Measurements from ENCODE around the gene HARBI1. TPM values are rescaled to one million over a fixed set of nuclear protein-coding genes. Genes with fewer than 3 reads are reported as not detected.
A peak's percentile ranks its signal among the peaks of the same experiment; 100 is the strongest.

HARBI1 gene, protein sequence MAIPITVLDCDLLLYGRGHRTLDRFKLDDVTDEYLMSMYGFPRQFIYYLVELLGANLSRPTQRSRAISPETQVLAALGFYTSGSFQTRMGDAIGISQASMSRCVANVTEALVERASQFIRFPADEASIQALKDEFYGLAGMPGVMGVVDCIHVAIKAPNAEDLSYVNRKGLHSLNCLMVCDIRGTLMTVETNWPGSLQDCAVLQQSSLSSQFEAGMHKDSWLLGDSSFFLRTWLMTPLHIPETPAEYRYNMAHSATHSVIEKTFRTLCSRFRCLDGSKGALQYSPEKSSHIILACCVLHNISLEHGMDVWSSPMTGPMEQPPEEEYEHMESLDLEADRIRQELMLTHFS
- total RNA-seq (2013; cell fraction: nucleolus; rRNA removed) = 2.6 and 2.9 TPM in 2 replicates
- 4.4 and 7.4 TPM in 2 replicates for total RNA-seq (2014; rRNA removed)
- 4.3 and 5.0 TPM in 2 replicates for total RNA-seq (2014; rRNA removed; fragmentation: Illumina TruSeq; extraction: Trizol)
- 4.4 and 4.8 TPM in 2 replicates for total RNA-seq (2021)
- 2.9 TPM for polyA plus RNA-seq (2011; ENCODE audit: low read depth)
- 3.5 and 3.6 TPM in 2 replicates for polyA plus RNA-seq (2011; rRNA removed)
- polyA plus RNA-seq (2011; cell fraction: cytosol; rRNA removed) = 2.8 and 3.4 TPM in 2 replicates
- polyA plus RNA-seq (2011; cell fraction: nucleus; rRNA removed) = 2.3 and 2.4 TPM in 2 replicates
- 2.3 and 2.5 TPM in 2 replicates for polyA plus RNA-seq (2012)
- 4.2 and 5.2 TPM in 2 replicates for polyA plus RNA-seq (2014; fragmentation: Illumina TruSeq; extraction: Trizol)
- polyA plus RNA-seq (2014; fragmentation: Nextera tagmentation; extraction: Ambion mirVana) = 1 to 10 TPM; 5.1 to 7.5 TPM
- polyA plus RNA-seq (2014; rRNA removed) = 4.0 and 5.3 TPM in 2 replicates
- polyA plus RNA-seq (2016; fragmentation: Nextera tagmentation; extraction: Ambion mirVana) = 1 to 10 TPM; 8.2 to 8.4 TPM
- 4.9 and 5.9 TPM in 2 replicates for polyA minus RNA-seq (2011; rRNA and poly(A)+ RNA removed)
- polyA minus RNA-seq (2011; cell fraction: cytosol; rRNA and poly(A)+ RNA removed) = 0.53 and 0.73 TPM in 2 replicates
- 2.8 and 3.4 TPM in 2 replicates for polyA minus RNA-seq (2011; cell fraction: nucleus; rRNA and poly(A)+ RNA removed)
- percentile 47 among the genes with signal in this experiment for Bru-seq, nascent RNA
- percentile 39 among the genes with signal in this experiment for BruChase-seq, experiment 1, labeled RNA remaining after a 6-hour chase
- percentile 45 among the genes with signal in this experiment for BruChase-seq, experiment 2, labeled RNA remaining after a 2-hour chase
- long read RNA-seq, experiment 1, partial matches to known transcripts = 0 of 4 reads
- long read RNA-seq, experiment 1, other reads (novel, unspliced or antisense) = 3 of 4 reads
- long read RNA-seq, experiment 2, transcript HARBI1-201 (3 exons, 1,967 nt) = major isoform, 10 of 17 reads
- long read RNA-seq, experiment 2, partial matches to known transcripts = 0 of 17 reads
- long read RNA-seq, experiment 2, other reads (novel, unspliced or antisense) = 7 of 17 reads

DNA sequence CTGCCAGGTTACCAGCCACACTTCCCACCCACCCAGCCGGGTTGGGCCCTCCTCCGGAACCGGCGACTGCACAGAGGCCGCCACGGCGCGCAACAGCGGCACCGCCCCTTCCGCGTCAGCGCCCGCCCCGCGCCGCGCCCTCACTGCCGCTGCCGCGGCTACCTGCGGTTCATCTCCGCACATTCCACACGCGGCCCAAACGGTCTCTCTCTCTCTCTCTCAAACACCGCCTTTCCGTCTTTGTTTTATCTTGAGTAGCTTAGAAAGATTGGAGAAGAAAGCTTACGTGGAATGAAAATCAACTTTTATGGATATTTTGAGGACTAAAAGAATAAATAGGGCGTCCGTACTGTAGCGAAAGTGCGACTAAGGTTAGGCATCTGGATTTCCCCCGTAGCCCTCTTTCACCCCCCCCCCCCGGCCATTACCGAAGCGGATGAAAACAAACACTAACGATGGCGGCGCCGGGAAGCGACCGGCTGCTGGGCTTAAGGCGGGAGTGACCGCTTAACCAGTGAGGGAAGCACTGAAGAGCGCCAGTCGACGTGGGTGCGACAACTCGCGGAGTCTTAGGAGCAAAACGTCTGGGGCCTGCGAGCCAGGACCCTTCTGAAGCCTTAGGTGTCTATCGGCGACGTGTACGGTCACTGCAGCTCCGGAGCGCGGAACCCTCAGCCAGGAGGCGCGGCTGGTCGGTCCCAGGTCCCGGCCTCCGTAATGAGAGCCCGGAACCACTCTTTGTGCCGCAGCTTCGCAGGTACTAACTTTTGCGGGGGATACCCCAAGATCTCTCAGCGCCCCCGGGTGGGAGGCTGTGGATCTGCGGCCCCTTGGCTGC is at the start of gene HARBI1, which contains the start of gene ATG13:
HARBI1 (minus strand) TSS at position 94 of the 838 bp plus-strand sequence. CDS start 990 bp downstream, outside the sequence.
ATG13 (plus strand) TSS at position 420 of the 838 bp plus-strand sequence. CDS start 26,739 bp downstream, outside the sequence.
- RAD21 ChIA-PET (ENCODE audit: unreplicated experiment) = interaction anchor here (0.7 to 2.9 kb wide), 14 partner anchors 10 to 225 kb away, joined by 3 to 20 read pairs (median 6); partner anchors contain the start of genes AMBRA1 and CHRM4
- in situ Hi-C loops (cut with MboI) (no loop called here), intact Hi-C loops (cut with micrococcal nuclease; ENCODE audit: unreplicated experiment) (loop anchor here (2.0 kb wide), 2 partner anchors 63 to 229 kb away; no protein-coding TSS in a partner anchor)
- no peaks in the 10 kb centered on the region for H3K9me3 ChIP-seq (replicated peaks; ENCODE audit: control insufficient read depth, insufficient read depth, low read length)
- H3K79me2 ChIP-seq (ENCODE audit: control insufficient read depth, insufficient read depth, low read length) = peaks cover 23% of the 10 kb centered on the region
- POLR2A ChIA-PET = interaction anchor here (0.6 to 2.9 kb wide), 10 partner anchors 10 to 333 kb away, joined by 3 to 11 read pairs (median 4); partner anchors contain the start of genes AMBRA1, ARHGAP1 and ZNF408
- SMC1A ChIA-PET (ENCODE audit: uncharacterized antibody, unreplicated experiment) = interaction anchor here (0.6 to 5.9 kb wide), 18 partner anchors 10 to 234 kb away, joined by 3 to 34 read pairs (median 4); partner anchors contain the start of gene AMBRA1
- peak within 1 kb of the TSS; percentile 99 for H3K27ac ChIP-seq (ENCODE audit: control insufficient read depth, insufficient read depth)
- ATAC-seq (peak; percentile 98), DNase-seq (ENCODE audit: low read depth, low spot score) (peak; percentile 55), FAIRE-seq (peak; percentile 80)
- H3K27me3 ChIP-seq (replicated peaks in 1 of 2; ENCODE audit: control insufficient read depth in 2 of 2, insufficient read depth in 2 of 2, low read length in 1 of 2) = no peaks in the 10 kb centered on the region
- 1% methylated on average over 72 of the region's 72 CpGs for WGBS (ENCODE audit: insufficient coverage, insufficient replicate concordance, low lambda C conversion rate, missing lambda C conversion rate)
- CTCF ChIA-PET = interaction anchor here (0.6 to 4.5 kb wide), 34 partner anchors 10 to 775 kb away, joined by 3 to 31 read pairs (median 5); partner anchors contain the start of genes AMBRA1, ARHGAP1 and ZNF408
- H3K4me1 ChIP-seq (ENCODE audit: control insufficient read depth, insufficient read depth, low read length) = peaks cover 7% of the 10 kb centered on the region; the same call in 1 of the 2 replicates
- H3K36me3 ChIP-seq (ENCODE audit: control insufficient read depth in 2 of 2, insufficient read depth in 2 of 2, low read length in 1 of 2) = no peaks in the 10 kb centered on the region
- H3K4me3 ChIP-seq = peak within 1 kb of the TSS; percentile 82
- no peaks in the 10 kb centered on the region for H4K20me1 ChIP-seq (ENCODE audit: control insufficient read depth, insufficient read depth)
- peak within 1 kb of the TSS; percentile 98 for H3K4me2 ChIP-seq (ENCODE audit: control insufficient read depth, insufficient read depth)
- peak within 1 kb of the TSS; percentile 89 for H2AFZ ChIP-seq (ENCODE audit: control insufficient read depth, low read depth, low read length)
- H3K9ac ChIP-seq (ENCODE audit: control insufficient read depth, insufficient read depth, low read length) = peak within 1 kb of the TSS; percentile 99
- TSS peak; percentile 89 for BruUV-seq (replicated peaks)
- peak; percentile 38 for TF ChIP-seq MXI1 (IDR thresholded peaks at IDR 0.05; ENCODE audit: low read depth, low read length)
- TF ChIP-seq ASH2L (IDR thresholded peaks at IDR 0.05; ENCODE audit: borderline replicate concordance, low read depth) = peak; percentile 96
- TF ChIP-seq STAT3 (IDR thresholded peaks at IDR 0.05; ENCODE audit: low read depth, low read length) = no peak
- peak; percentile 92 for TF ChIP-seq LARP7 (IDR thresholded peaks at IDR 0.05)
- peak; percentile 21 for TF ChIP-seq SP1 (IDR thresholded peaks at IDR 0.05; ENCODE audit: low read depth, low read length)
- peak; percentile 40; the same call in 1 of the 2 replicates for TF ChIP-seq RBBP5 (conservative IDR thresholded peaks at IDR 0.05)
- TF ChIP-seq HDAC6 (IDR thresholded peaks at IDR 0.05; ENCODE audit: unreplicated experiment) = peak; percentile 30
- no peak for TF ChIP-seq BMI1 (IDR thresholded peaks at IDR 0.05; ENCODE audit: borderline replicate concordance)
- no peak for TF ChIP-seq ZZZ3 (IDR thresholded peaks at IDR 0.05; ENCODE audit: control insufficient read depth, insufficient read length, low read depth)
- TF ChIP-seq CBX5 (IDR thresholded peaks at IDR 0.05; ENCODE audit: low read depth) = peak; percentile 59; the same call in 1 of the 2 replicates
- peak; percentile 30 for TF ChIP-seq SIN3A (IDR thresholded peaks at IDR 0.05; ENCODE audit: low read depth, low read length)
- TF ChIP-seq FOXK2 (IDR thresholded peaks at IDR 0.05) = peak; percentile 87
- peak; percentile 11; the same call in 1 of the 2 replicates for TF ChIP-seq BACH1 (IDR thresholded peaks at IDR 0.05; ENCODE audit: borderline replicate concordance)
- TF ChIP-seq FOXM1 (IDR thresholded peaks at IDR 0.05; ENCODE audit: low read depth, low read length) = peak; percentile 73
- no peak for TF ChIP-seq ATF2 (IDR thresholded peaks at IDR 0.05; ENCODE audit: low read length)
